ENCODE measurements around the gene NATD1.

The NATD1 gene

DNA sequence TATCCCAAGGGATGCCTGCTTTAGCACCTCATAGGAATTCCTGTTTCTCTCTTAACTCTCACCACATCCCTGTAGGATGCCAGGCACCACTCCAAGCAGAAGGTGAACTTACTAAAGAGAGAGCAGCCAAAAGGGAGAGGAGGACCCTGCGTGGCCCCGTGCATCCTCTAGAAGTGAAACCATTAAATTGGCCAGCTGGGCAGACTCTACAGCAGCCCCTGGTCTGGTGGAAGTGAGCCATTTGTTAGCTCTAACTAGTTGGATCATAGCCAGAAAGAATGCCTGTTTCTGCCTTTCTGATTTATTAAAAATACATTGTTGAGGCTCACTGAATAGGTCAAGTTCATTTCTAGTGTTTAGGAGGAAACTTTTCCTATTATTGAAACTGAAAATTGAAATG is 61.5 kb downstream of the NATD1 start:
- no peak for TF ChIP-seq CTCF (IDR thresholded peaks at IDR 0.05; ENCODE audit: insufficient read depth, low read depth, low read length, missing control alignments)

DNA sequence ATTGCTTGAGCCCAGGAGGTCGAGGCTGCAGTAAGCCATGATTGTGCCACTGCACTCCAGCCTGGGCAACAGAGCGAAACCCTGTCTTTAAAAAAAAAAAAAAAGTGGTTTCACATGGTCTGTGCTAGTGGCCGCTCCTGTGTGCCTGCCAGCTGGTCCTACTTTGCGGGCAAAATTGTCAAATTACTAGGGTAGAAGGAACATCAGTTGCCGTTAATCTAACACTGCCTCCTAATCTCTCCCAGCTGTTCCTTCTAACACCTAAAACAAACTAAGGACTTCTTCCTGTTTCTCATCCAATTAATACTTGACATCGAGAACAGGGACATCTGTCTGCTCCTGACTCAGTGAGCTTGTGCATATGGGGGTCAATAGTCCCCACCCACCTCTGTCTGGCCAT is 63.1 kb downstream of the NATD1 start:
- DNase-seq (ENCODE audit: low read depth): no peak
- TF ChIP-seq CTCF (IDR thresholded peaks at IDR 0.05; ENCODE audit: insufficient read depth, low read depth, low read length, missing control alignments): no peak
- no peak overlapping the region for H3K4me3 ChIP-seq (ENCODE audit: low read length)

More for the DNA sequence above, 61.5 kb downstream of the NATD1 start:
- DNase-seq (ENCODE audit: low read depth): no peak
- no peak overlapping the region for H3K4me3 ChIP-seq (ENCODE audit: low read length)

DNA sequence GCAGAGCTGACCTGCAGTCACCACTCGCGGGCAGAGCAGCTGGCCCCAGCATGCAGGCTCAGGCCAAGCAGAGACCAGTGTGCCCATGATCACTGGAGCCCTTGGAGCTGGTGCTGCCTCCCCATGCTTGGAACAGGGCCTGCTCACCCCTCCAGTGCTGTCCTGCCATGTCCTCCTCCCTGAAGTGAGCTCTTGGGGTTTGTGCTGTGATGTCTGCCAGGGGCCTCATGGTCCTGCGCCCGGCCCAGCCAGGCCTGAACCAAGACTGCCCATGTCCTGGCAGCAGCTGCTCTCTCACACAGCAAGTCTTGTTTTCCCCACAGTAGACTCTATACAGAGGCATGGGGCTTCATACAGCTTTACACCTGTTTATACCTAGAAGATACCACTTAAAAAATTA is 63.8 kb downstream of the NATD1 start:
- DNase-seq (ENCODE audit: low read depth): no peak
- H3K4me3 ChIP-seq (ENCODE audit: low read length): no peak overlapping the region
- TF ChIP-seq CTCF (IDR thresholded peaks at IDR 0.05; ENCODE audit: insufficient read depth, low read depth, low read length, missing control alignments): no peak

Measured in epithelial cell of esophagus (primary cell).